Keratinocyte (primary cell): ENCODE measurements around the gene C15orf40. TPM values are rescaled to one million over a fixed set of nuclear protein-coding genes. Genes with fewer than 3 reads are reported as not detected.

ENCODE experiments used
- DNase-seq: peaks from one replicate; pipeline ENCODE4 v3.0.0-alpha.2; 2011; ENCODE audit warnings: low read depth, missing footprints, low spot score
- FAIRE-seq: peaks from 2 replicates; lab custom pipeline; 2011; peaks lifted over from hg19 to GRCh38; lab: Jason Lieb, UNC
- H2AFZ ChIP-seq: 2 replicates; pipeline ENCODE4 v1.6.0; 2012; ENCODE audit warnings: low read length, control low read depth, inconsistent platforms; ENCODE audit not compliant: control insufficient read depth
- H3K27ac ChIP-seq: 2 replicates; pipeline ENCODE4 v1.5.1; 2011; ENCODE audit warnings: low read length; ENCODE audit not compliant: control insufficient read depth, insufficient read depth
- H3K27me3 ChIP-seq: 3 replicates; pipeline ENCODE4 v1.6.0; 2011; ENCODE audit warnings: low read length; ENCODE audit not compliant: control insufficient read depth, insufficient read depth; ENCODE audit errors: extremely low read depth
- H3K36me3 ChIP-seq, 2 experiments: 2 replicates in 1 of 2; 3 replicates in 1 of 2; pipeline ENCODE4 v1.5.1; 2011; ENCODE audit warnings: low read length in 2 of 2, mild to moderate bottlenecking in 1 of 2; ENCODE audit not compliant: control insufficient read depth in 2 of 2, insufficient read depth in 2 of 2; ENCODE audit errors: extremely low read depth in 1 of 2
- H3K4me1 ChIP-seq: 3 replicates; pipeline ENCODE4 v1.5.1; 2011; ENCODE audit warnings: low read length; ENCODE audit not compliant: control insufficient read depth, insufficient read depth; ENCODE audit errors: extremely low read depth
- H3K4me2 ChIP-seq: 3 replicates; pipeline ENCODE4 v1.6.0; 2011; ENCODE audit warnings: low read depth, low read length; ENCODE audit not compliant: control insufficient read depth, insufficient read depth; ENCODE audit errors: extremely low read depth
- H3K4me3 ChIP-seq, 3 experiments: fragments of 200-600 bp in 1 of 3; sonication (generic) in 1 of 3; 2 replicates in 2 of 3; 3 replicates in 1 of 3; pipeline ENCODE4 v1.5.1; 2011 to 2016; ENCODE audit warnings: low read length in 3 of 3, mild to moderate bottlenecking in 3 of 3, control low read depth in 2 of 3, inconsistent platforms in 1 of 3, low read depth in 1 of 3, mixed read lengths in 1 of 3, mixed run types in 1 of 3, moderate library complexity in 1 of 3; ENCODE audit not compliant: control insufficient read depth in 2 of 3, insufficient read depth in 2 of 3; ENCODE audit errors: extremely low read depth in 1 of 3
- H3K79me2 ChIP-seq: 2 replicates; pipeline ENCODE4 v1.6.0; 2012; ENCODE audit warnings: low read length; ENCODE audit not compliant: control insufficient read depth, insufficient read depth
- H3K9ac ChIP-seq: 3 replicates; pipeline ENCODE4 v1.6.0; 2011; ENCODE audit warnings: low read length; ENCODE audit not compliant: control insufficient read depth, insufficient read depth; ENCODE audit errors: extremely low read depth
- H3K9me1 ChIP-seq: 3 replicates; pipeline ENCODE4 v1.6.0; 2011; ENCODE audit warnings: low read length; ENCODE audit not compliant: control insufficient read depth, insufficient read depth; ENCODE audit errors: extremely low read depth
- H3K9me3 ChIP-seq: 2 replicates; pipeline ENCODE4 v1.5.1; 2012; ENCODE audit warnings: low read depth, low read length; ENCODE audit not compliant: control insufficient read depth
- H4K20me1 ChIP-seq: 3 replicates; pipeline ENCODE4 v1.6.0; 2011; ENCODE audit warnings: low read length; ENCODE audit not compliant: control insufficient read depth, insufficient read depth; ENCODE audit errors: extremely low read depth
- EZH2 ChIP-seq: IDR thresholded peaks from one replicate; pipeline ENCODE4 v1.6.1; 2012; ENCODE audit warnings: inconsistent platforms, mild to moderate bottlenecking, low read length, moderate library complexity
- dilution Hi-C: fragments of 300-500 bp; cut with MboI; formaldehyde crosslinking; loops from one replicate; pipeline ENCODE4 v1.7.0; 2020; ENCODE audit warnings: low sequenced_read_pairs; ENCODE audit not compliant: extremely low pct_ligation_motif_present
- polyA plus RNA-seq, 5 experiments: library from polyadenylated mRNA; depleted of rRNA in 3 of 5; stranded (reverse) in 3 of 5; stranded (forward) in 1 of 5; unstranded in 1 of 5; fragments of >200 nt; gene quantifications; 1 replicate in 1 of 5; 2 replicates in 3 of 5; 3 replicates in 1 of 5; pipeline versions ENCODE4 v1.2.1 to v1.2.3, GENCODE V29; 2011 to 2012; ENCODE audit warnings: missing spikeins in 2 of 5, low read depth in 1 of 5, low replicate concordance in 1 of 5
- TF ChIP-seq, protein P1 (sequence below), 3 experiments: IDR thresholded peaks in 1 of 3; conservative IDR thresholded peaks in 1 of 3; optimal IDR thresholded peaks in 1 of 3; 2 replicates in 2 of 3; 3 replicates in 1 of 3; pipeline versions ENCODE3 to v1.5.1; 2011; ENCODE audit warnings: low read length in 3 of 3, mild to moderate bottlenecking in 3 of 3, moderate library complexity in 2 of 3, control low read depth in 1 of 3, inconsistent platforms in 1 of 3; ENCODE audit not compliant: insufficient read depth in 2 of 3; ENCODE audit errors: extremely low read depth in 1 of 3

The C15orf40 gene
- polyA plus RNA-seq, 1 donor (not counting 4 experiments of a cell fraction or from before 2014, with no cell fraction given) = 26.6 TPM

DNA sequence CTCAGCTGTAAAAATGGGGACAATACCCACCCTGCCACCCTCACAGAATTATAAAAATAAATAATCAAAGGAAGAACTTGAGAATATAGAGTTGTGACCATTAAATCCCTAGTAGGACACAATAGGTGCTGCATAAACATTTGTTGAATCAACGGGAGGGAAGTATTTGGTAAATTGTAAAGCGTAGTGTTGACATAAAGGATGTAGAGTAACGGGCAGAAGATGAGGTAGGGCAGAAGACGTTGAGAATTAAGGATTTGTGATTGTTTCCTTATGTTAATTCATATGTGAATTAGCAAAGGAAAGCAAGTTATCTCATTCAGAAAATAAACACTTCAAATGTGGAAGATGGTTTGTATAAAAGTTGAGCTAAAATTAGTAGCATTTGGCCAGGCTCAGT, 18.3 kb downstream of the C15orf40 start:
- no peaks in the 10 kb centered on the region for H4K20me1 ChIP-seq
- H3K27me3 ChIP-seq = no peaks in the 10 kb centered on the region
- H3K9me1 ChIP-seq = no peaks in the 10 kb centered on the region
- H3K4me3 ChIP-seq = no peak overlapping the region
- TF ChIP-seq, protein P1, sequence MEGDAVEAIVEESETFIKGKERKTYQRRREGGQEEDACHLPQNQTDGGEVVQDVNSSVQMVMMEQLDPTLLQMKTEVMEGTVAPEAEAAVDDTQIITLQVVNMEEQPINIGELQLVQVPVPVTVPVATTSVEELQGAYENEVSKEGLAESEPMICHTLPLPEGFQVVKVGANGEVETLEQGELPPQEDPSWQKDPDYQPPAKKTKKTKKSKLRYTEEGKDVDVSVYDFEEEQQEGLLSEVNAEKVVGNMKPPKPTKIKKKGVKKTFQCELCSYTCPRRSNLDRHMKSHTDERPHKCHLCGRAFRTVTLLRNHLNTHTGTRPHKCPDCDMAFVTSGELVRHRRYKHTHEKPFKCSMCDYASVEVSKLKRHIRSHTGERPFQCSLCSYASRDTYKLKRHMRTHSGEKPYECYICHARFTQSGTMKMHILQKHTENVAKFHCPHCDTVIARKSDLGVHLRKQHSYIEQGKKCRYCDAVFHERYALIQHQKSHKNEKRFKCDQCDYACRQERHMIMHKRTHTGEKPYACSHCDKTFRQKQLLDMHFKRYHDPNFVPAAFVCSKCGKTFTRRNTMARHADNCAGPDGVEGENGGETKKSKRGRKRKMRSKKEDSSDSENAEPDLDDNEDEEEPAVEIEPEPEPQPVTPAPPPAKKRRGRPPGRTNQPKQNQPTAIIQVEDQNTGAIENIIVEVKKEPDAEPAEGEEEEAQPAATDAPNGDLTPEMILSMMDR (optimal IDR thresholded peaks at IDR 0.05 in 1 of 3, IDR thresholded peaks at IDR 0.05 in 1 of 3, conservative IDR thresholded peaks at IDR 0.05 in 1 of 3; ENCODE audit: extremely low read depth in 1 of 3, insufficient read depth in 2 of 3, low read length in 3 of 3) = no peak
- no peak for TF ChIP-seq EZH2
- no peak overlapping the region for H3K27ac ChIP-seq
- H3K79me2 ChIP-seq = no peaks in the 10 kb centered on the region
- no peak overlapping the region for H3K4me2 ChIP-seq
- H3K9me3 ChIP-seq = no peaks in the 10 kb centered on the region
- DNase-seq (no peak), FAIRE-seq (no peak)
- peaks cover 4 to 8% of the 10 kb centered on the region in 2 experiments for H3K36me3 ChIP-seq
- no peak overlapping the region for H3K9ac ChIP-seq
- H3K4me1 ChIP-seq = no peaks in the 10 kb centered on the region
- H2AFZ ChIP-seq = no peak overlapping the region
- dilution Hi-C loops = no loop called here

DNA sequence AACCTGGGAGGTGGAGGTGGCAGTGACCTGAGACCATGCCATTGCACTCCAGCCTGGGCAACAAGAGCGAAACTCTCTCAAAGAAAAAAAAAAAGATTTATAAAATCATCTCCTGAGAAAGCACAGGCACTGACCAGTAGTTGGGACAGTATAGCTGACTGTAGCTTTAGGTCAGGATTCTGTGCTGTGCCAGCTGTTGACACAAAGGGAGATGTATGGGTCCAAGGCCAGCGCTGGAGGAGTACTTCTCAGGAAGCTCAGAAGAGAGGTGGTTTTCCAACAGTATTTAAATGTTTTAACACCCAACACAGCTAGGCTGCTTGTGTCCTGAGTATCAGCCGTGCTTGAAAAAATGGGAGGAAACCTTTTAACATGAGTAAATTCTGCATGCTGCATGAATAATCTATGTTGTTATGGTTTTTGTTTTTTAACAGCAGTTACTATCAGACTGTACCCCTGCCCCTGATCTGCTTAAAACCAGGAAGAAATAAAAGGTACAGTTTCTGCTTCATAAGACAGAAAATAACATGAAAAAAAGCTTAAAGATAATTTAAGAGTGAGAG, 18.9 kb downstream of the C15orf40 start:
- Histone ChIP-seq H3K36me3 (peaks cover 4 to 8% of the 10 kb centered on the region in 2 experiments), H3K9me3 (no peaks in the 10 kb centered on the region), H3K4me1 (no peaks in the 10 kb centered on the region), H3K9me1 (no peaks in the 10 kb centered on the region), H3K27ac (no peak overlapping the region), H2AFZ (no peak overlapping the region), H3K9ac (no peak overlapping the region), H4K20me1 (no peaks in the 10 kb centered on the region), H3K4me3 (no peak overlapping the region), H3K79me2 (peaks cover under 1% of the 10 kb centered on the region), H3K27me3 (no peaks in the 10 kb centered on the region), H3K4me2 (no peak overlapping the region)
- DNase-seq (no peak), FAIRE-seq (no peak)
- dilution Hi-C loops = no loop called here
- TF ChIP-seq, protein P1 (optimal IDR thresholded peaks at IDR 0.05 in 1 of 3, IDR thresholded peaks at IDR 0.05 in 1 of 3, conservative IDR thresholded peaks at IDR 0.05 in 1 of 3; ENCODE audit: extremely low read depth in 1 of 3, insufficient read depth in 2 of 3, low read length in 3 of 3) = no peak
- no peak for TF ChIP-seq EZH2
